GM12878 (cell line): Measurements from ENCODE around the gene SORT1. TPM values are rescaled to one million over a fixed set of nuclear protein-coding genes. Genes with fewer than 3 reads are reported as not detected.

Source experiments
- ATAC-seq: fragments of 200-7000 bp; cut with Tn5 transposase; 3 replicates; pipeline ENCODE4 v1.9.1; 2020; ENCODE audit warnings: mild to moderate bottlenecking, moderate library complexity
- BruUV-seq: library from RNA; stranded (reverse); fragments of 400-500 nt; replicated peaks from 2 replicates; lab custom pipeline; 2021; lab: Mats Ljungman, UMichigan
- CTCF ChIA-PET: fragments of 300-600 bp; sonication (Branson Sonifier 250); formaldehyde crosslinking; extraction: SDS; loops from one replicate; lab custom pipeline; 2021; ENCODE audit warnings: inconsistent platforms; lab: Yijun Ruan, JAX
- POLR2A ChIA-PET: fragments of 350-600 bp; formaldehyde crosslinking; extraction: SDS; loops from one replicate; lab custom pipeline; 2021; ENCODE audit warnings: inconsistent platforms; lab: Charles Lee
- RAD21 ChIA-PET: fragments of 300-600 bp; sonication (Branson Sonifier 250); formaldehyde crosslinking; loops from one replicate; lab custom pipeline; 2023; ENCODE audit warnings: antibody characterized with exemption; ENCODE audit not compliant: unreplicated experiment; lab: Charles Lee
- SMC1A ChIA-PET: fragments of 300-600 bp; sonication (Branson Sonifier 250); formaldehyde crosslinking; loops from one replicate; lab custom pipeline; 2023; ENCODE audit not compliant: unreplicated experiment, uncharacterized antibody; lab: Charles Lee
- DNase-seq: peaks from one replicate; pipeline ENCODE4 v3.0.0-alpha.2; 2011; ENCODE audit warnings: low read depth, low spot score
- FAIRE-seq: peaks from 3 replicates; lab custom pipeline; 2011; peaks lifted over from hg19 to GRCh38; lab: Jason Lieb, UNC
- H2AFZ ChIP-seq: 2 replicates; pipeline ENCODE4 v1.6.0; 2011; ENCODE audit warnings: low read depth, low read length, control low read depth; ENCODE audit not compliant: control insufficient read depth
- H3K27ac ChIP-seq: 2 replicates; pipeline ENCODE4 v1.5.1; 2011; ENCODE audit warnings: control low read depth; ENCODE audit not compliant: control insufficient read depth, insufficient read depth
- H3K27me3 ChIP-seq, 2 experiments: replicated peaks in 1 of 2; 2 replicates each; pipeline versions ENCODE4 v1.6.0 to v1.6.1; 2011; ENCODE audit warnings: low read length in 1 of 2; ENCODE audit not compliant: control insufficient read depth in 2 of 2, insufficient read depth in 2 of 2
- H3K36me3 ChIP-seq, 2 experiments: 2 replicates each; pipeline ENCODE4 v1.5.1; 2011; ENCODE audit warnings: low read length in 1 of 2; ENCODE audit not compliant: control insufficient read depth in 2 of 2, insufficient read depth in 2 of 2
- H3K4me1 ChIP-seq: 2 replicates; pipeline ENCODE4 v1.6.1; 2011; ENCODE audit warnings: mild to moderate bottlenecking, low read length, moderate library complexity, mixed read lengths; ENCODE audit not compliant: control insufficient read depth, insufficient read depth
- H3K4me2 ChIP-seq: 2 replicates; pipeline ENCODE4 v1.6.0; 2011; ENCODE audit warnings: control low read depth; ENCODE audit not compliant: control insufficient read depth, insufficient read depth
- H3K4me3 ChIP-seq: fragments of 200-600 bp; sonication (generic); 2 replicates; pipeline ENCODE4 v1.5.1; 2016
- H3K79me2 ChIP-seq: 2 replicates; pipeline ENCODE4 v1.6.0; 2011; ENCODE audit warnings: low read length; ENCODE audit not compliant: control insufficient read depth, insufficient read depth
- H3K9ac ChIP-seq: 2 replicates; pipeline ENCODE4 v1.8.0; 2011; ENCODE audit warnings: low read length, control low read depth, mixed read lengths; ENCODE audit not compliant: control insufficient read depth, insufficient read depth
- H3K9me3 ChIP-seq: replicated peaks from 3 replicates; pipeline ENCODE4 v1.5.1; 2011; ENCODE audit warnings: mild to moderate bottlenecking, low read length; ENCODE audit not compliant: control insufficient read depth, insufficient read depth
- H4K20me1 ChIP-seq: 2 replicates; pipeline ENCODE4 v1.6.0; 2011; ENCODE audit not compliant: control insufficient read depth, insufficient read depth
- CBX5 ChIP-seq: sonication (generic); IDR thresholded peaks from 2 replicates; pipeline ENCODE4 v1.6.1; 2016; ENCODE audit warnings: low read depth, moderate library complexity, mild to moderate bottlenecking, inconsistent platforms
- E4F1 ChIP-seq: fragments of 450-650 bp; IDR thresholded peaks from 2 replicates; pipeline ENCODE4 v1.6.1; 2018; ENCODE audit warnings: borderline replicate concordance, mild to moderate bottlenecking; ENCODE audit not compliant: partially characterized antibody
- ELK1 ChIP-seq: IDR thresholded peaks from 2 replicates; pipeline ENCODE4 v1.6.1; 2012; ENCODE audit warnings: low read depth, low read length, improper control_type of control experiment
- IKZF1 ChIP-seq: fragments of 450-650 bp; conservative IDR thresholded peaks from 2 replicates; pipeline ENCODE4 v1.6.1; 2017; ENCODE audit warnings: antibody characterized with exemption, mild to moderate bottlenecking
- REST ChIP-seq: IDR thresholded peaks from 2 replicates; pipeline ENCODE4 v1.6.1; 2012; ENCODE audit warnings: mild to moderate bottlenecking, low read depth, low read length
- SMAD5 ChIP-seq: IDR thresholded peaks from 2 replicates; pipeline ENCODE4 v1.6.1; 2016; ENCODE audit warnings: antibody characterized with exemption, low read depth
- SMARCA5 ChIP-seq: fragments of 450-650 bp; IDR thresholded peaks from 2 replicates; pipeline ENCODE4 v1.6.1; 2017; ENCODE audit warnings: mild to moderate bottlenecking
- SRF ChIP-seq, 2 experiments: IDR thresholded peaks; 2 replicates each; pipeline ENCODE4 v1.6.1; 2011; ENCODE audit warnings: low read depth in 2 of 2, low read length in 2 of 2, mild to moderate bottlenecking in 1 of 2, moderate library complexity in 1 of 2
- STAT3 ChIP-seq: IDR thresholded peaks from 2 replicates; pipeline ENCODE4 v1.6.1; 2011; ENCODE audit warnings: low read depth, low read length, improper control_type of control experiment
- ZBED1 ChIP-seq: IDR thresholded peaks from 2 replicates; pipeline ENCODE4 v1.6.1; 2016; ENCODE audit warnings: borderline replicate concordance
- ZNF687 ChIP-seq: fragments of 450-650 bp; IDR thresholded peaks from 2 replicates; pipeline ENCODE4 v1.6.1; 2017; ENCODE audit warnings: mild to moderate bottlenecking, moderate library complexity
- WGBS: methylation state at CpG from one replicate; pipeline ENCODE4 v1.1.6; 2016; ENCODE audit warnings: low lambda C conversion rate; ENCODE audit not compliant: insufficient replicate concordance, insufficient coverage; ENCODE audit errors: missing lambda C conversion rate; 5-methylcytosine and 5-hydroxymethylcytosine counted together
- in situ Hi-C: fragments of 300-500 bp; cut with MboI; formaldehyde crosslinking; loops from 9 replicates; pipeline ENCODE4 v1.14.3; 2018; ENCODE audit warnings: mixed read lengths
- intact Hi-C: fragments of 100-400 bp; cut with micrococcal nuclease; formaldehyde crosslinking; loops from one replicate; pipeline ENCODE4 v1.14.2; 2022; ENCODE audit not compliant: unreplicated experiment
- polyA plus RNA-seq, 11 experiments: library from polyadenylated mRNA; depleted of rRNA in 4 of 11; unstranded in 6 of 11; stranded (reverse) in 5 of 11; fragments of >200 nt; fragmentation: Nextera tagmentation in 4 of 11; fragmentation: Illumina TruSeq in 1 of 11; extraction: Ambion mirVana in 4 of 11; extraction: Trizol in 1 of 11; gene quantifications; 1 replicate in 1 of 11; 2 replicates in 10 of 11; pipeline versions ENCODE4 v1.2.1 to v1.2.3, GENCODE V29; 2011 to 2016; ENCODE audit warnings: inconsistent platforms in 2 of 11, missing spikeins in 2 of 11, low read depth in 1 of 11
- total RNA-seq, 4 experiments: library from RNA; depleted of rRNA in 3 of 4; stranded (reverse); fragments of >200 nt in 3 of 4; fragmentation: Illumina TruSeq in 1 of 4; extraction: Trizol in 1 of 4; gene quantifications; 2 replicates each; pipeline versions ENCODE4 v1.2.1 to v1.2.3, GENCODE V29; 2013 to 2021

The SORT1 gene
- total and polyA plus RNA-seq, 10 of the 15 experiments (the other 5 are each of a cell fraction or from before 2014, with no cell fraction given) = 0.06 to 1.9 (median 0.33) TPM; not detected in 1

- no peak for TF ChIP-seq REST
- TF ChIP-seq ZNF687 = no peak
- no peak for TF ChIP-seq SRF (IDR thresholded peaks at IDR 0.05; ENCODE audit: low read depth in 2 of 2, low read length in 2 of 2)
- TF ChIP-seq, all 136 proteins: peak for 0
Measured at GRCh38 chr1:109379422-109379821, 18.3 kb downstream of the SORT1 start (continued).

- in situ Hi-C loops = no loop called here
- no TSS peak for BruUV-seq
- no peak for DNase-seq
- no peak for ATAC-seq
- FAIRE-seq = no peak
- ChIA-PET CTCF (interaction anchor here (1.1 to 1.4 kb wide), 2 partner anchors 70 to 155 kb away, joined by 3 read pairs; no protein-coding TSS in a partner anchor), SMC1A (interaction anchor here (1.1 to 1.2 kb wide), 3 partner anchors 8 to 54 kb away, joined by 3 read pairs; no protein-coding TSS in a partner anchor), POLR2A (no interaction called here), RAD21 (interaction anchor here (1.1 kb wide), 1 partner anchor 13 kb away, joined by 3 read pairs; no protein-coding TSS in a partner anchor)
- Histone ChIP-seq H3K36me3 (no peaks in the 10 kb centered on the region), H3K27me3 (no peaks in the 10 kb centered on the region), H3K4me2 (no peak overlapping the region), H2AFZ (no peak overlapping the region), H3K4me1 (no peaks in the 10 kb centered on the region), H3K79me2 (no peaks in the 10 kb centered on the region), H3K4me3 (no peak overlapping the region), H3K9me3 (no peaks in the 10 kb centered on the region; the same call in 2 of the 3 replicates), H3K9ac (no peak overlapping the region), H4K20me1 (no peaks in the 10 kb centered on the region), H3K27ac (no peak overlapping the region)
- intact Hi-C loops = no loop called here
- 69% methylated on average over 4 of the region's 4 CpGs for WGBS
- no peak for TF ChIP-seq CBX5
- no peak for TF ChIP-seq ELK1
- TF ChIP-seq SMARCA5 = no peak
- TF ChIP-seq STAT3 = no peak
- no peak for TF ChIP-seq ZBED1
- no peak for TF ChIP-seq SMAD5
- TF ChIP-seq IKZF1 = no peak
- TF ChIP-seq E4F1 = no peak
Measured at GRCh38 chr1:109377698-109378097, 20.0 kb downstream of the SORT1 start.
